NCI-H1694 treated with DMSO at 0.1 percent for 48 hours (cell line): ENCODE results near the gene MRTFB.
"Not testable (repeated sequence)": the region's sequence is repeated elsewhere in the genome, so short reads cannot be mapped to it uniquely, and the experiment has no call there.

Experiments used
- DNase-seq: peaks from one replicate; lab custom pipeline; 2025; lab: John Stamatoyannopoulos, UW

The MRTFB gene, protein sequence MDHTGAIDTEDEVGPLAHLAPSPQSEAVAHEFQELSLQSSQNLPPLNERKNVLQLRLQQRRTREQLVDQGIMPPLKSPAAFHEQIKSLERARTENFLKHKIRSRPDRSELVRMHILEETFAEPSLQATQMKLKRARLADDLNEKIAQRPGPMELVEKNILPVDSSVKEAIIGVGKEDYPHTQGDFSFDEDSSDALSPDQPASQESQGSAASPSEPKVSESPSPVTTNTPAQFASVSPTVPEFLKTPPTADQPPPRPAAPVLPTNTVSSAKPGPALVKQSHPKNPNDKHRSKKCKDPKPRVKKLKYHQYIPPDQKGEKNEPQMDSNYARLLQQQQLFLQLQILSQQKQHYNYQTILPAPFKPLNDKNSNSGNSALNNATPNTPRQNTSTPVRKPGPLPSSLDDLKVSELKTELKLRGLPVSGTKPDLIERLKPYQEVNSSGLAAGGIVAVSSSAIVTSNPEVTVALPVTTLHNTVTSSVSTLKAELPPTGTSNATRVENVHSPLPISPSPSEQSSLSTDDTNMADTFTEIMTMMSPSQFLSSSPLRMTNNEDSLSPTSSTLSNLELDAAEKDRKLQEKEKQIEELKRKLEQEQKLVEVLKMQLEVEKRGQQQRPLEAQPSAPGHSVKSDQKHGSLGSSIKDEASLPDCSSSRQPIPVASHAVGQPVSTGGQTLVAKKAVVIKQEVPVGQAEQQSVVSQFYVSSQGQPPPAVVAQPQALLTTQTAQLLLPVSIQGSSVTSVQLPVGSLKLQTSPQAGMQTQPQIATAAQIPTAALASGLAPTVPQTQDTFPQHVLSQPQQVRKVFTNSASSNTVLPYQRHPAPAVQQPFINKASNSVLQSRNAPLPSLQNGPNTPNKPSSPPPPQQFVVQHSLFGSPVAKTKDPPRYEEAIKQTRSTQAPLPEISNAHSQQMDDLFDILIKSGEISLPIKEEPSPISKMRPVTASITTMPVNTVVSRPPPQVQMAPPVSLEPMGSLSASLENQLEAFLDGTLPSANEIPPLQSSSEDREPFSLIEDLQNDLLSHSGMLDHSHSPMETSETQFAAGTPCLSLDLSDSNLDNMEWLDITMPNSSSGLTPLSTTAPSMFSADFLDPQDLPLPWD

DNA sequence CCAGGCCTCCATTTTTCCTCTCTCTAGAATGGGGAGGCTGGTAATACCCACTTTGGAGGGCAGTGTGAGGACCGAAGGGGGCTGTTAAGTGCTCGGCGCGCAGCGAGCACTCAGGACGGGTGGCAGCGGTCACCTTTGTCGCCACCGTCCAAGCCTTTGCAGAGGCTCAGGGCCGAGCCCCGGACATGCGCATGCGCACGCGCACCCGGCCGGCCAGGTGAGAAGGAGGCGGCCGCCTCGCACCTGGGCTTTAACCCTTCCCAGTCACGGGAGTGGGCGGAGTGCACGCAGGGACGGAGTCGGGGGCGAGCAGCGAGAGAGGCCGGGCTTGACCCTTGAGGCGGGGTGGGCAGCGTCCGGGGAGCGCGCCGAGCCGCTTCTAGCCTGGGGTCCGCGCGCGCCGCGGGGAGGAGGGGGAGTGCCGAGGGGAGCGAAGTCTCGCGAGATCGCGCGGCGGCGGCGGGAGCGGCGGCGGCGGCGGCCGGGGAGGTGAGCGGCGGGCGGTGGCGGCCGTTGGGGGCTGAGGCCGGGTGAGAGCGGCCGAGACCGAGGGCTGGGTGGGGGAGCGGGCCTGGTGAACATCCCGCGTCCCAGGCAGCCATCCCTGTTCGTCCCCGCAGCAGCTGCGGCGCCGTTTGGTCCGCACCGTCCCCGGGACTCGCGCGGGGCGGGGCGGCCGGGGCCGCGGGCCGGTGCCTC lies at the start of gene MRTFB:
Gene MRTFB, plus strand, starts transcription at position 443 of the 699 bp plus-strand sequence. CDS start 69,288 bp downstream, outside the sequence.
- DNase-seq, result no peak

DNA sequence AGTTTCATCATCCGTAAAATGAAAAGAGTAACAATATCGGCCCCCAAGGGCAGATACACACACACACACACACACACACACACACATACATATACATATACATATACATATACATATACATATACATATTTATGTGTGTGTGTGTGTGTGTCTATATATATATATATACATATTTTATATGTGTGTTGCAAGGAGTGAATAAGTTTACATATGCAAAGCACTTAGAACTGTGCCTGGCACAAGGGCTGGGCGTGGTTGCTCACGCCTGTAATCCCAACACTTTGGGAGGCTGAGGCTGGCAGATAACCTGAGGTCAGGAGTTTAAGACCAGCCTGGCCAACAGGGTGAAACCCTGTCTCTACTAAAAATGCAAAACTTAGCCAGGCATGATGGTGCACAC lies 47.6 kb upstream of the MRTFB start:
- not testable (repeated sequence) for DNase-seq

DNA sequence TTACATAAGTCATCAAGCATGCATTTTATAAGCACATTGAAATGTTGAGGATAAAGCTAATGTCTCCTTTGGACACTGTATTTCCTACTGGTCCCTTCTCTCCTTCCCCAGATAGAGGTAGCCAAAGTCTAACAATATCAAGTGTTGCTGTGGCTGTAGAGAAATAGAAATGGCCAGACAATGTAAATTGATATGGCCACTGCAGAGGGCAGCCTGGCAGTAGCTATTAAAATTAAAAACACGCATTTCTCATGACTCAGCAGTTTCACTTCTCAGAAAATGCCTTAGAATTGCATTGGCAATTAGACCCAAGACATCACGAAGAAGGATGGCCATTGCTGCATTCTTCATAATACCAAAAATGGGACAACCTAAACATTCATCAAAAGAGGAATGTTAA lies 46.8 kb upstream of the MRTFB start:
- DNase-seq, result no peak

DNA sequence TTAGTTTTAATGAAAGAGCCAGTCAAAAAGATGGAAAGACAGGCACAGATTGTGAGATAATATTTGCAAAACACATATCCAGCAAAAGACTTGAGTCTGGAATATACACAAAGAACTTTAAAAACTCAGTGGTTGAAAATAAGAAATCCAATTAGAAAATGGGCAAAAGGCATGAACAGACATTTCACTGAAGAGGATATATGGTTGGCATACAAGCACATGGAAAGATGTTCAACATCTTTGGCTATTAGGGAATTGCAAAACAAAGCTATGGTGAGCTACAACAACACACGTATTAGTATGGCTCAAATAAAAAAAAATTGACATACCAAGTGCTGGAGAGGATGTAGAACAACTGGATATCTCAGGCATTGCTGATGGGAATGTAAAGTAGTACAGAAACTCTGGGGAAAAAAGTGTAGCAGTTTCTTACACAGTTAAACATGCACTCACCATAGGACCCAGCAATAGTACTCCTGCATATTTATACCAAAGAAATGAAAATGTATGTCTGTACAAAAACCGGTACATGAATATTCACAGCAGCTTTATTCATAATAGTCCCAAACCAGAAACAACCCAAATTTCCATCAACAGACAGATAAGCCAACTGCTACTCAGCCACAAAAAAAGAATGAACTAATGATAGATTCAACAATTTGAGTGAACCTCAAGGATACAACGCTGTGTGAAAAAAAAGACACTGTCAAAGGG lies 44.4 kb upstream of the MRTFB start:
- no peak for DNase-seq

DNA sequence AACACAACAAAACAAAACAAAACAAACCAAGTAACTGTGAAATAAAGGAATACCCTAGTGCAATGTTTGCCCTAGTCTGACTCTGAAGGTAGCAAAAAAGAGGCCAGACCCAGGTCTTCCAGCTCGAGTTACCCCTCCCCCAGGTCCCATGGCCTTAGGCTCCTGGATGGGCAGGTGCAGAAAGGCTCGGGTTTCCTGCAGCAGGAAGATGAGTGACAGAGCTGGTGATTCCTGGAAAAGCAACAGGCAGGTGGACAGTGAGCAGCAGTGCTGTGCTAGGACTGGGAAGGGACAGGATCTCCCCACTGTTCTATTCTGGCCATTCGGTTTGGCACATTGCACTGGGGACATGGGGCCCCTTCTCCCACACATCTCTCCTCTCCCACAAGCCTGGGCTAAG lies 42.9 kb upstream of the MRTFB start:
- no peak for DNase-seq

DNA sequence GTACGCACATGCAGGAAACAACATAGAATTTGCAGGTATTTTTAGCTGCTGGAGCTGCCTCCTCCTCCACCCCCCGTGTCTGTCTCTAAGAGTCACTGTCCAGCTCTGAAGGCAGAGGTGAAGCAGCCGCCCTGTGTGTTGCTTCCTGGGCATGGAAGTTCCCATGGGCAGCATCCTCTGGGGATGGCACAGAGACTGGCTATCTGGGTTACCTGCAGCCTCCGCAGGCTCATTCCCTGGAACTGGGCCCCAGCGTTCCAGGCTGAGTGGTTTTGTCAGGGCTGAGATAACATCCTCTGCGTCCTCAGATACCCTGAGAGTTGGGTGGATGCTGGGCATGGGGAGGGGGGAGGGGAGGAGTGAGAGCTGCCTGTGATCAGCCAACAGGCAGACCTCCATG lies 41.5 kb upstream of the MRTFB start:
- DNase-seq, result no peak

DNA sequence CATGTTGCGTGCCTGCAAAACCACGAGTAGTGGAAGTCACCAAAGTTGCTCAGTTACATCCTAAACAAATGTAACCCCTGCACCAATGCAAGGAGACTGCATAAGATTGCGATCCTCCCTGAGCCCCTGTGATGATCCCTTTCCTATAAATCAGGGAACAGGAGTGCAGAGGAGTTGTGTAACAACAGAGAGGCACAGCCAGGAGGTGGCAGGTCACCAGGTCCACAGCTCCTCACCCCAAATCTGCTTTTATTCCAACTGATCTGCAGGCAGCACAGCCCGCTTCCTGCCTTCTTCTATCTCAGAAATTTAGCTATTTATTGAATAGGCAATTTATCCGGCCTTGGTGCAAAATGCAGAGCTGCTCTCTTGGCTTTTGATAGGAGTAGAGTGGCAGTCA lies 36.0 kb upstream of the MRTFB start:
- DNase-seq, result no peak

DNA sequence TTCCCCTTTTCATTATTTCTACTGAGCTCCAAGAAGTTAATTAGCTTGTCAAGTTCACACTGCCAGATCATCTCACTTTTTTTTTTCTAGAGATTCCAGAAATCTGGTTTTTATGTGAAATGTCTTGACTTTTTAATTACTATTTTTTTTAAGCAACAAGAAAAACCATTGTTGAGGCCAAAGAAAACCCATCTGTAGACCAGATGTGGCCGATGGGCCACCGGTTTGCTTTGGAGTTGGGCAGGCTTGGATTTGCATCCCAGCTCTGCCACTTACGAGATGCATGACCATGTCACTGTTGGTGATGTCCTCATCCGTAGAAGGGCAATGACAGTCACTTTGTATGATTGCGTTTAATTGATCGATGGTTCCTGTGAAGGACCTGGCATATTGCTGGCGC lies 34.2 kb upstream of the MRTFB start:
- no peak for DNase-seq

DNA sequence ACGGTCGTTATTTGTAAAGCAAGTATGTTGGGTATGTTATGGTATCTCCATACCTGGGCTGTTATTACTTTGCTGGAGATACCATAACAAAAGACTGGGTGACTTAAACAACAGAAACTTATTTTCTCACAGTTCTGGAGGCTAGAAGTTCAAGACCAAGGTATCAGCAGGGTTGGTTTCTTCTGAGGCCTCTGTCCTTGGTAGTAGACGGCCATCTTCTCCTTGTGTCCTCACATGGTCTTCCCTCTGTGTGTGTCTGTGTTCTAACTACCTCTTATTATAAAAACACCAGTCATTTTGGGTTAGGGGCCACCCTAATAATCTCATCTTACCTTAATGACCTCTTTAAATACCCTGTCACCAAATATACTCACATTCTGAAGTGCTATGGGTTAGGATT lies 33.2 kb upstream of the MRTFB start:
- no peak for DNase-seq

DNA sequence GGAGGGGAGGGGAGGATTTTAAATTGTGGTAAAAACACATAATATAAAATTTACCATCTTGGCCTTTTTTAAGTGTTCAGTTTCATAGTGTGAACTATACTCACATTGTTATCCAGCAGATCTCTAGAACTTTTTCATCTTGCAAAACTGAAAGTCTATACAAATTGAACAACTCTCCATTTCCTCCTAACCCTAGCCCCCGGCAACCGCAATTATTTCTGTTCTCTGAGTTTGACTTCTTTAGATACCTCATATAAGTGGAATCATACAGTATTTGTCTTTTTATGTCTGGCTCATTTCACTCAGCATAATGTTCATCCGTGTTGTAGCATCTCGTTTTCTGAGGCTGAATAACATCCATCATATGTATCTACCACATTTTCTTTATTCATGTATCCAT lies 30.0 kb upstream of the MRTFB start:
- no peak for DNase-seq

DNA sequence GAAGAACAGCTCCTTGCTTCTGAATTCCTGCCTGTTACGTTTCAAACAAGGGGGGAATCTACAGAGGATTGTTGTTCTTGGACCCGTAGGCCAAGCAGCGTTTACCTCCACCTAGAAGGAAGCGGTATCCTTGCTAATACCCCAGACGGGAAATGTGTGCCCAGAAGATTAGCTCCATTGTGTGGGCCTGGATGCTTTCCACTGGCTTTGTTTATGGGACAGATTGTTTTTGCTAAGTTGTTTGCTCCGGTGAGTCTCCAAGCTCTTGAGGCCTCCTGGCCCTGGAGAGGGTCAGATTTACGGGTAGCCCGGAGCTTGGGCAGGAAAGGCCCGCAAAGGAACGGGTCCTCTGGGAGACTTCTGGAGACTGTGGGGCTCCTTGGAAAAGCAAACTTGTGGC lies 28.4 kb upstream of the MRTFB start:
- no peak for DNase-seq

DNA sequence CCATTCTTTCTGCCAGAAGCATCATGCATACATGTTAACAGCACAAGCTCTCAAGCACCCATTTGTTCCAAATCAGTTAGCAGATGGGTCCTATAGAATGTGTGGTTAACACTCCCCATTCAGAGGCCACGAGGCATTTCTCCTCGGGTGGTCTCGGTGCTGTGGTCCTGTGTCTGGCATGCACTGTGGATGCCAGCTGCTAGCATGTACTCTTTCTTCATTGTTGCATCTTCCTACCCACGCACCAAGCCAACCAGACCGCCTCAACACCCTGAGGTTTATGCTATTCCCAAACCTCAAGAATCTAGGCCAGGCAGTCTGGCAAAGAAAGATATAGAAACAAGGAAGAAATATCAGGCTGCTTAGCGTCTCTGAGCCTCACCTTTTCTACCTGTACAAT lies 27.8 kb upstream of the MRTFB start:
- no peak for DNase-seq

DNA sequence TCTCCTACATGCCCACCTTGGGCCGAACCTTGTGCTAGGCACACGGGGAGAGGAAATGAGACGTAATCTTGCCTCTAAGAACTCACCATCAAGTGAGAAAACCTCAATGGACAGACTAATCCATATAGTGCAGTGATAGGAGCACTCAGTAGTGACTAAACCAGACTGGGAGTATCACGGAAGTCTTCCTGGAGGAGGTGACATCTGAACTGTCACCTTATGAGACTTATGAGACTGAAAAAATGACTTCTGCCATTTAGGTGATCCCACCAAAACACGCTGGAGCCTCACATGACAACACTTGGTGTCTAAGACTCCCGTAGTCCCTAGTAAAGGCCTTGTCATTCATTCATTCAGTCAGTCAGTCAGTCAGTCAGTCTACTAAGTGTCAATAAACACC lies 27.3 kb upstream of the MRTFB start:
- DNase-seq, result no peak

DNA sequence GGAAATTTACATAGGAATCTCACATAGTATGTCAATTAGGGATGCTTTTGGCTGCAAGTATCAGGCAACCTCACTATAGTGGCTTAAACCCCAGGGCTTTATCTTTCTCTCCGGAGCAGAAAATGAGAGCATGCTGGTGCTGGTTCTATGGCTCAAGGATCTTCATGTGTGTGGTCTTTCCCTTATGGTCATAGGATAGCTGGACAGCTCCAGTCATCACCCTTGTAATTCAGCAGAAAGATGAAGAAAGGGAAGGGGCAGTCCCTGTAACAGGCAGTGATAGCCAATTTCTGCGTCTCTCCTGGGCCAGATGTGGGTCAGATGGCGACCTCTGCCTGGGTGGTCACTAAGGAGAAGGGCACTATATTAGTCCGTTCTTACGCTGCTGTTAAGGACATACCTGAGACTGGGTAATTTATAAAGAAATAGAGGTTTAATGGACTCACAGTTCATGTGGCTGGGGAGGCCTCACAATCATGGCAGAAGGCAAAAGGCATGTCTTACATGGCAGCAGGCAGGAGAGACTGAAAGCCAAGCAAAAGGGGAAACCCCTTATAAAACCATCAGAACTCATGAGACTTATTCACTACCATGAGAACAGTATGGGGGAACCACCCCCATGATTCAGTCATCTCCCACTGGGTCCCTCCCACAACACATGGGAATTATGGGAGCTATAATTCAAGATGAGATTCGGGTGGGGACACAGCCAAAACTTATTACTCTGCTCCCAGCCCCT lies 23.8 kb upstream of the MRTFB start:
- not testable (repeated sequence) for DNase-seq

DNA sequence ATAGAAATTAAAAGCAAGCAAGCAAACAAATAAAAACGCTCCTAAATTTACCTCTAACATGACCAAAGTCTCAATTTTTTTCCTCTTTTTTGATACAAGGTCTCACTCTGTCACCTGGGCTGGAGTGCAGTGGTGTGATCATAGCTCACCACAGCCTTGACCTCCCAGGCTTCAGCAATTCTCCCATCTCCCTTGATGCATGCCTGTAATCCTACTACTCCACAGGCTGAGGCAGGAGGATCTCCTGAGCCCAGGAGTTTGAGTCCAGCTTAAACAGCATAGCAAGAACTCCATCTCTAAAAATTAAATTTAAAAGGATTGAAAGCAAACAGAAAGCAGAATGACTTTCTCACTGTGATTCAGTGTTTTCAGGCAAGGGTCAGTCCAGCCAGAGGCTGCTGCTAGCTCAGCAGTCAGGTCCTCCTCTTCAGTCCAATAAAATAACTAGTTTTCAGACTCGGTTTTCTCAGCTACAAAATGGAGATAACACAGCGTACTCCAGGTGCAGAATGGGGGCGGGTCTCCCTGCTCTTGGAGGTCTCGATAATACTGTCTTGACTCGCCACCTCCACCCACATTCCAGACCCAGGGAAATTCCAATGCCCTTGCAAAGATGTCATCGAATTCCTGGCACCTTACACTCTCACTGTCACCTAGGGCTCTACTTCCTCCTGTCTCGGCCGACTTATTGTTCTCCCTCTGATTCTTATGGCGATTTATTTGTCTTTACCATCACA lies 20.7 kb upstream of the MRTFB start:
- no peak for DNase-seq

DNA sequence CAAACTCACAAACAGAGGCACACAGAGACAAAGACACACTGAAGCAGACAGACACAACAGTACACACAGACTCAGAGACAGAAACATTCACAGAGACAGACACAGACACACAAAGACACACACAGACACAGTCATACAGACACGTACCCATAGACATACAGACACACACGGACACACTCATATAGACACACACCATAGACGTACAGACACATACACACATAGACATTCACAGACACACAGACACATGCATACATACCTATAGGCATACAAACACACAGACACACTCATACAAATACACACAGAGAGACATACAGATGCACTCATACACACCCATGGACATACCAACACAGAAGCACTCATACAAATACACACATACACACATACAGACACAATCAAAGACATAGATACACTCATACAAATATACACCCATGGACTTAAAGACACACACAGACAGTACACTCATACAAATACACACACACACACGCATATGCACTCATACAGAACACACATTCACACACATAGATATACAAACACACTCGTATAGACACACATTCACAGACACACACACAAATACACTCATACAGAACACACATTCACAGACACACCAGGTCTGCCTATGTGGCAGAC lies 19.9 kb upstream of the MRTFB start:
- DNase-seq, result no peak

DNA sequence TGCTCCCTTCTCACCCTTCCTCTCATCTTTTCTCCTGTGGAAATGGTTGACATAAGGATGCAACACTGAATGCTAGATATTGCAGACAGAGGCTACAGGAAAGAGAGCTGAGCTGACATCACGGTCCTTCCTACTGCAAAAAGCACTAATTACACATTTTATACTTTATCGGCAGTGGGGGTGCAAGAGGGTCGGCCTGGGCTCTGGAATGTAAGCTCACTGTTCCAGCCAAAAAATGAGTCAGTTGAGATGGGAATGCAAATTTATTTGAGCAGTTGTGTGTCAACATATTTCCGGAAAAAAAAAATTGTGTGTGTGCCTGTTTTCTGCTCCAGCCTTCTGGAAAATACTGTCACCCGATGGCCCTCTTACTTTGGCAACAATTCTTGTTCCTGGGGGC lies 14.1 kb upstream of the MRTFB start:
- DNase-seq, result no peak

DNA sequence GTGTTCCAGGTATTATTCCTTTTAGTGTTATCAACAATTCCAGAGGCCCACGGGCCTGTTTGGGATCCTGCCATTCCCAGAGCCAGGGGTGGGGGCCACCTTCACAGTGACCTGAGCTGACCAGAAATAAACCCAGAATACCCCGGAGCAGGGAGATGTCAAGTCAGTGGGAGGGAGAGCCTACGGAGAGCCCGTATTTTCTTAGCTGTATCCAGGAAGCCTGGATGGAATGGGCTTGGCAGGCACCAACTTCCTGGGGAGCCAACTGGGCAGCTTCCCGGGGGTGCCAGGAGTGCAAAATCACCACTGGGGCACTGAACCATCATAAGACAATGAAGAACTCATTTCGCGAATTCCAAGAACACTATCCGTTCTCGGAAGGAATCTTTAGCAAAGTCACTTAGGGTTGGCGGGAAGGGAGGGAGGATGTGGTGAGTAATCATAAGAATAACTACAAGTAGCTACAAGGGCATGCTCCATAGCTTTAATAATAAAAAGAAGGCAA lies 13.2 kb upstream of the MRTFB start:
- DNase-seq, result no peak

DNA sequence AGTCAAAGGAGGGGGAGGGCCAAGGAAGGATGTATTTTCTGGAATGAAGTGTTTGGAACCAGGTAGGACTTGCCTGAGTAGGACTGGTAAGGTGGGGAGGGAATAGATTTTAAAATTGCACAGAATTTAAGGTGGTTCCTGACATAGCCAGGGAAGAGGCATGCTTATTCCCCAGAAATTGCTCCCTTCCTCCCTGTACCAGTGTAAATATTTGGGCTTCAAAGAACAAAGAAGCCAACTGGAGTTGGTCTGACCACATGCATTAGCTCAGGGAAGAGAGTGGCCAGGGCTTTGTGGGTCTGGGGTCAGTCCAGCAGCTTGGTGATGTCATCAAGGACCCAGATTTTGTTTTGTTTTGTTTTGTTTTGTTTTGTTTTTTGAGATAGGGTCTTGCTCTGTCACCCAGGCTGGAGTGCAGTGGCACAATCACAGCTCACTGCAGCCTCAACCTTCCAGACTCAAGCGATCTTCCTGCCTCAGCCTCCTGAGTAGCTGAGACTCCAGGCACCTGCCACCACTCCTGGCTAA lies 9.3 kb upstream of the MRTFB start:
- no peak for DNase-seq
